AG09319 (cell line): Measurements from ENCODE around the gene TLR3.

Experiments
- DNase-seq: peaks from one replicate; pipeline ENCODE4 v3.0.0-alpha.2; 2010; ENCODE audit warnings: low read depth; ENCODE audit errors: extremely low read depth
- CTCF ChIP-seq: IDR thresholded peaks from 2 replicates; pipeline ENCODE4 v1.5.1; 2011; ENCODE audit warnings: low read depth, mild to moderate bottlenecking, inconsistent platforms, low read length, moderate library complexity

TLR3 gene

GRCh38 chr4:186078981-186079638 lies 10.2 kb downstream of the TLR3 start:
- DNase-seq, result no peak
- no peak for TF ChIP-seq CTCF

- no peak for DNase-seq
- no peak for TF ChIP-seq CTCF
These were observed 10.7 kb downstream of the TLR3 start for GRCh38 chr4:186079694-186080093.

- DNase-seq, result no peak
- no peak for TF ChIP-seq CTCF
These were observed 12.3 kb downstream of the TLR3 start for GRCh38 chr4:186081202-186081807.

- no peak for TF ChIP-seq CTCF
- DNase-seq, result no peak
These were observed 13.3 kb downstream of the TLR3 start for GRCh38 chr4:186082221-186082620.

- TF ChIP-seq CTCF, result no peak
- DNase-seq, result no peak
These were observed 19.6 kb downstream of the TLR3 start for GRCh38 chr4:186088523-186088922.

GRCh38 chr4:186092296-186092695 lies 23.3 kb downstream of the TLR3 start:
- no peak for DNase-seq
- no peak for TF ChIP-seq CTCF

GRCh38 chr4:186095406-186095805 lies 26.4 kb downstream of the TLR3 start:
- no peak for TF ChIP-seq CTCF

More at GRCh38 chr4:186095406-186095805, 26.4 kb downstream of the TLR3 start:
- DNase-seq, result no peak
